ENCODE results near the gene FBXO15. TPM values are rescaled to one million over a fixed set of nuclear protein-coding genes. Genes with fewer than 3 reads are reported as not detected.
A peak's percentile ranks its signal among the peaks of the same experiment; 100 is the strongest.

Gene FBXO15
- total RNA-seq, 1 experiment from 2014 or later: not detected

GRCh38 chr18:74060579-74060978 lies 87.1 kb downstream of the FBXO15 start:
- no peak overlapping the region for H3K4me3 ChIP-seq
- no peaks in the 10 kb centered on the region for H3K27me3 ChIP-seq
- H3K36me3 ChIP-seq: no peaks in the 10 kb centered on the region
- no peaks in the 10 kb centered on the region for H3K9me3 ChIP-seq
- DNase-seq: no peak

GRCh38 chr18:74050807-74051206 lies 96.8 kb downstream of the FBXO15 start:
- Histone ChIP-seq H3K4me3 (no peak overlapping the region), H3K27me3 (no peaks in the 10 kb centered on the region), H3K9me3 (no peaks in the 10 kb centered on the region), H3K36me3 (no peaks in the 10 kb centered on the region)
- DNase-seq: no peak

GRCh38 chr18:74040459-74041332 lies 106.9 kb downstream of the FBXO15 start:
- Histone ChIP-seq H3K9me3 (no peaks in the 10 kb centered on the region), H3K27me3 (no peaks in the 10 kb centered on the region), H3K36me3 (no peaks in the 10 kb centered on the region), H3K4me3 (no peak overlapping the region)
- DNase-seq: peak; percentile 41

- H3K27me3 ChIP-seq: no peaks in the 10 kb centered on the region
- DNase-seq: no peak
- H3K36me3 ChIP-seq: no peaks in the 10 kb centered on the region
- H3K9me3 ChIP-seq: no peaks in the 10 kb centered on the region
- no peak overlapping the region for H3K4me3 ChIP-seq
Measured at GRCh38 chr18:74040008-74040407, 107.6 kb downstream of the FBXO15 start.

- no peaks in the 10 kb centered on the region for H3K27me3 ChIP-seq
- no peaks in the 10 kb centered on the region for H3K9me3 ChIP-seq
- no peak for DNase-seq
- no peaks in the 10 kb centered on the region for H3K36me3 ChIP-seq
- H3K4me3 ChIP-seq: no peak overlapping the region
Measured at GRCh38 chr18:74029161-74029560, 118.5 kb downstream of the FBXO15 start.

Other genes with a start within 250 kb of the FBXO15 start
- 15.6 and 36.8 TPM in 2 replicates for gene TIMM21, start 689 bp upstream of the FBXO15 start, total RNA-seq (2014; rRNA removed; shearing (Covaris generic); ENCODE audit: low replicate concordance)
- gene CYB5A, start 144.1 kb upstream of the FBXO15 start, total RNA-seq (2014; rRNA removed; shearing (Covaris generic); ENCODE audit: low replicate concordance): not detected in 2 replicates
- gene C18orf63, start 168.0 kb upstream of the FBXO15 start, total RNA-seq (2014; rRNA removed; shearing (Covaris generic); ENCODE audit: low replicate concordance): not detected in 2 replicates

Data from MG63 (cell line).